ENCODE measurements around the gene IFI27L2.
A peak's percentile ranks its signal among the peaks of the same experiment; 100 is the strongest.
"Not testable (repeated sequence)": the region's sequence is repeated elsewhere in the genome, so short reads cannot be mapped to it uniquely, and the experiment has no call there.

The IFI27L2 gene

DNA sequence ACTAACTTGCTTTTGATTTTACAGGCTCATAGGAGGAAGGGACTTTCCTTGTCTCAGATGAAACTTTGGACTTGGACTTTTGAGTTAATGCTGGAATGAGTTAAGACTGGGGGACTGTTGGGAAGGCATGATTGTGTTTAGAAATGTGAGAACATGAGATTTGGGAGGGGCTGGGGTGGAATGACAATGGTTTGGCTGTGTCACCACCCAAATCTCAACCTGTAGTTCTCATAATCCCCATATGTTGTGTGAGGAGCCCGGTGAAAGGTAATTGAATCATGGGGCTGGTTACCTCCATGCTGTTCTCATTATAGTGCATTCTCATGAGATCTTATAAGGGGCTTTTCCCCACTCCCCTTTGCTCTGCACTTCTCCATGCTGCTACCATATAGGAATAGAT lies 26.7 kb upstream of the IFI27L2 start:
- DNase-seq; intact Hi-C loops (cut with DNase I): not testable (repeated sequence)

DNA sequence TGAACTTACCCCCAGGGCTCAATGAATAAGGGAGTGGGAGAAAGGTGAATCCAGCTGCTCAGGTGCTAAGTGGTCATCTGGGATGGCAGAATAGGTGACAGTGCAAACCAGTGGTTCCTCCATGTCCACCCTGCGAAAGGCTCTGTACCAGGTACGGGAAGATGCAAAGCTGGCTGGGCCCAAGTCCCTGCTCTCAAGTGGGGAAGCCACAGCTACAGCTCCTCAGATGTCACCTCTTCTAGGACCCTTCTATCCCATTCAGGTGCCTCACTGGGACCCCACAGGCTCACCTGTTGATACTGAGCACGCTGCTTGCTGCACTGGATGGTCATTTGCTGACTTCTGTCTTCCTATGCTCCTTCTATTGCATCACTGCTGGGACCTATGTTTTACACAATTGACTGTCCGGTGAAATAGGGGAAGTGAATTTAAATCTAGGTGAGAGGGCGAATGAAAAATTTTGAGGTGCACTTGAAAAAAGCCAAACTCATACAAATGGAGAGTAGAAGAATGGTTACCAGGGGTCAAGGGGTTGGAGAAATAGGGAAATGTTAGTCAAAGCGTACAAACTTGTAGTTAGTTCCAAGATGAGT lies 24.4 kb upstream of the IFI27L2 start:
- intact Hi-C loops (cut with DNase I) = no loop called here
- peak in 1 of 10 donors; percentile 50 for DNase-seq

DNA sequence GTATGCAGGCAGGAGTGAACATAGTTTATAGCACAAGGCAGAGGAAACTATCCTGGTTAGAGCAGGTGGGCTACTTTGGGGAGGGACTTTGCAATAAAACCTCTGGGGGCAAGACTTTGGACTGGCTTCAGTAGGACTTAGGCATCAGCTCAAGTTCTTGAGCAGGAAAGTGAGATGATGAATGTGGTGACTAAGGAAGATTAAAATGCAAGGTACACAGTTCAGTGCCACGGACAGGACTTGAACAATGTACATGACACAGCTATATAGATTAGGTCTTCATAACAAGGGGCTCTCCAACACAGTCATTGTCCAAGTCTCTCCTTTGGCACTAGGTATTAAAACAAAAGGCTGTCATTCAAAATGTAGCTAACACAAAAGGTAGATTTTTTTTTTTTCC lies 23.3 kb upstream of the IFI27L2 start:
- DNase-seq = no peak
- intact Hi-C loops (cut with DNase I) = no loop called here

DNA sequence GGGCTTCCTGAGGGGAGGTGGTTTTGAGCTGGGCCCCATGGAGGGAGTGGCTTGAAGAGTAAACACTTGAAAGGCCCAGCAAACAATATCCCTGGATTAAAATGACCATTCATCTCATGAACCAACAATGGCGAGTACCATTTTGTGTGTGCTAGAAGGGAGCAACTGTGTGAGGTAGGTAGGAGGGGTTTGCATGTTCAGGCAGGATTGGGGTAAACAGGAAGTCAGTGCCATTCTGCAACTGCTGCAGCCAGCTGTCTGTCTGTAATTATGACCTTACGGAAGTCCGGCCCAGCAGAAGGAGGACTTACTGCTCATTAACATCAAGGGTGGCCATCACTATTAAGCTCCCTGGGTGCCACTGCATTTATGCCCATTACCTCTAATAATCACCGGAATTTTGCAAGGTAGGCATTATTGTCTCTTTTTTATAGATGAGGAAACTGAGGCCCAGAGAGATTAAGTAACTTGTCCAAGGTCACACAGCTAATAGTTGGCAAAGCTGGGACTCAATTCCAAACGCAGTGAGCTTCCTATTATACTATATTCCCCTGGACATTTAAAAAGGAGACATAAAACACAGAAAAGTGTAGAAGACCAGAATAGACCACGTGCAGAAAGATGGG lies 16.6 kb upstream of the IFI27L2 start:
- no peak for DNase-seq
- intact Hi-C loops (cut with DNase I) = no loop called here

DNA sequence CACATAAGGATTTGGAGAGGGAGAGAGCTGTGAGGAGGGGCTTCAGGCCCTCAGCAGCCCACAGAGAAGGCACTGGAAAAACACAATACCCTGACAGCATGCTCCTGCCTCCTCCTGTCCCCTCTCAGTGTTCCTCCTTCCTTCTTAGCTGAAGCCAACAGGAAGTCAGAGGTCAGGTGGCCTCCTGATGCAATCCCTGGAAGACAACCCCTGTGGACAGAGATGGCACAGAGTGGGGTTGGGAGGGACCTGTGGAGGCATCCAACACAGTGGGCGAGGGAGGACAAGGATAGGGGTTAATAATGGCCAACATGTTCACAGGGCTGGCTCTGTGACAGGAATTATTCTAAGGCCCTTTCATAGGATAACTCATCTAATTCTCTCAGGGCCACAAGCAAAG lies 15.4 kb upstream of the IFI27L2 start:
- intact Hi-C loops (cut with DNase I) = no loop called here

DNA sequence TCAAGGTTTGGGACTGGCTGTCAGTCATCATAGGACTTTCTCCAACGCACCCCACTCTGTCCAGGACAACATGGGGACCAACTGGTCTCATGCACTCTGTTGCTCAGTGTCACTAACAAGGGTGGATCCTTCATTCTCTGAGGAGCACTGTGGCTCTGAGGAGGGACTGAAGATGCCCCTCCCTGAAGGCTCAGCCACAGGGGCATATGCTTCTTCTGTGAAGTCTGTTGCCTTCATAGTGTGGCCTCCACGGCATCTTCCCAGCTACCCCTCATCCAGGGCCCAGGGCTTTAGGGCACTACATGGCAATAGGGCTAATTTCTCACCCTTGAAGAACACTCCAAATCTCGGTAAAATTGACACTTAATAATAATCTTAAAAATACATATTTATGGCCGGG lies 14.3 kb upstream of the IFI27L2 start:
- intact Hi-C loops (cut with DNase I) = no loop called here
- DNase-seq = no peak

More for the DNA sequence above, 15.4 kb upstream of the IFI27L2 start:
- DNase-seq = no peak

DNA sequence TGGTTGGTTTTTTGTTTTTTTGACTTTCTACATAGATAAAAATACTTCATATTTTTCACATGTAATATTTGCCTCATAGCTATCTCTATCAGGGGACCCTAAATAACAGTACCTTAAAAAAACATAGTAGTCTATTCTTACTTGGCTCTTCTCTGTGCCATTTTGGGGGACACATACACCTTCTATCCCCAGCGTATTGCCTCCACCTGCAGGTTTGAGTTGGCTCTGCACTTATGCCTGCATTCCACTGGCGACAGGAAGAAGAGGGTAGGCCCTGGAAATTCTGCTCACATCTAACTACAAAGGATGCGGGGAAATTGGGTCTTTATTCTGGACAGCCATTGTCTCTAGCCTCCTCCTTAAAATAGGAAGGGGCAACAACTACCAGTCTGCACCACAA lies 13.8 kb upstream of the IFI27L2 start:
- DNase-seq = no peak
- intact Hi-C loops (cut with DNase I) = no loop called here

DNA sequence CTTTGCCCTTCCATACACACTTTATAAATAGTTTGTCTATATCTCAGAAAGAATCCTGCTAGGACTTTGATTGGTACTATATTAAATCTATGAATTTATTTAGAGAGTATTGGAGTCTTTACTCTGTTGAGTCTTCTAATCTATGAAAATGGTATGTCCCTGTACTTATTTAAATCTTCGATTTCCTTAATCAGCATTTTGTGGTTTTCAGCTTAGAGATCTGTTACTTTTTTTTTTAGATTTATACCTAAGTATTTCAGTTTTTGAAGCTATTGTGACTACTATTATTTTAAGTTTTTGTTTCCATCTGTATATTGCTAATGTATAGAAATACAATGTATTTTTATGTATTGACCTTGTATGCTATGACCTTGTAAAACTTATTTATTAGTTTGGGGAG lies 13.4 kb upstream of the IFI27L2 start:
- DNase-seq = no peak
- intact Hi-C loops (cut with DNase I) = no loop called here

DNA sequence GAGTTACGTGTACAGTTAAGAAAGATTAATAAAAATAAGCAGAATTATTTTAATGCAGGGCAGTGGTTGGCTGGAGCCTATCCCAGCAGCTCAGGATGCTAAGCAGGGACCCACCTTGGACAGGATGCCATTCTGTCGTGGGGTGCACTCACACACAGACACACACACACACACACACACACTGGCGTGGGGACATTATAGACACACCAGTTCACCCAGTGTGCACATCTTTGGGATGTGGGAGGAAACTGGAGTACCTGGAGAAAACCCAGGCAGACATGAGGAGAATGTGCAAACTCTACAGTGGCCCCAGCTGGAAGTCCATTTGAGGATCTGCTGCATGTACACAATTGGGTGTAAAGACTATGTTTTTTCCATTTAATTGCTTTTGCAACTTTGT lies 12.8 kb upstream of the IFI27L2 start:
- DNase-seq = no peak
- intact Hi-C loops (cut with DNase I) = no loop called here

DNA sequence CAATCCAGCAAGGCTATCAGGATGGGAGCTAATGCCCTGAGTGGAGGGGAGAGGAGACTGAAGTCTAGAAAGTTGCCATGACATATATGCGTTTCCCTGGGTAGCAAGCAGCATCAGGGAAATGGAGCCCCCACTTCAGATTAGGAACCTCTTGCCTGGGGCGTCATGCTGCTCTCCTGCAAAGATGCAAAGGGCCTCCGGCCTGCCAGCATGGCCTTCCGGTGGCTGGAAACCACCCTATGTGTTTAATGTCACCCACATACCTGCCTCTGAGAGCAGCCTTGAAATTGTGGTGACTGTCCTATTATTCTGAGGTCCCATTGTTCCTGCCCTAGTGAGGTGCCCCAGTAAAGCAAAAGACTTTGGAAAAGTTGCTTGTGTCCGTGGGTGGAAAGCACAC lies 10.0 kb upstream of the IFI27L2 start:
- no peak for DNase-seq
- intact Hi-C loops (cut with DNase I) = loop anchor here (5.0 kb wide), 1 partner anchor 202 kb away; no protein-coding TSS in a partner anchor

DNA sequence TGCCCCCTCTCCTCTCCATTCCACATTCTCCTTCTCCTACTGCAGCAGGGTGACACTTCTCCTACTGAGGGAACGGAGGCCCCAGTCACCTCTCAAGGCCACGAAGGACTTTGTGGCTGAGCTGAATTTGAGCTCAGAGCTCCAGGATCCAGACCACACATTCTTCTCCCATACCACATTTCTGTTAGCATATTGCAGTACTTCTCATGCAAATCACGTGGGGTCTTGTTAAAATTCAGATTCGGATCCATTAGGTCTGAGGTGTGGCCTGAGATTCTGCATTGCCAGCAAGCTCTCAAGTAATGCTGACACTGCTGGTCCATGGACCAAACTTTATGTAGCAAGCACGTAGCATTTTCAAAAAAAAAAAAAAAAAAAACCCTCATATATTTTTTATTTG lies 9.6 kb upstream of the IFI27L2 start:
- DNase-seq = no peak
- intact Hi-C loops (cut with DNase I) = loop anchor here (5.0 kb wide), 1 partner anchor 202 kb away; no protein-coding TSS in a partner anchor

DNA sequence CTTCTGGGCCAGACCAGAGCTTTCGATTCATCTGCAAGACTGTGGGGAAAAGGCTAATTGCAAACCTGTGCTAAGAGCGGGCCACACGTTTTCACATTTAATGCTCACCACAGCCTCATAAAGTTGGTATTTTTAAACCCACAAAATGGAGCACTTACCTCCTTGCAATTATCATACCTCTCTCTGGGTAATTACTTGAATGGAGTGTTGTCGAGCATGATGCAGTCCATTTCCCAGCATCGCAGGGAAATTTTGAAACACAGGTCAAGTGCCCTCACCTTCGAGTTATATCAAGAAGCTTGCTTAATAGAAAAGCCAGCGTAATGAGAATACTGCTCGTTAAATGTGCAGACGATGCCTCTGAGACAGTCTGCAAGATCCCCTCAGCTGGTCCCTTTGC lies 8.8 kb upstream of the IFI27L2 start:
- intact Hi-C loops (cut with DNase I) = loop anchor here (5.0 kb wide), 1 partner anchor 201 kb away; no protein-coding TSS in a partner anchor
- no peak for DNase-seq

DNA sequence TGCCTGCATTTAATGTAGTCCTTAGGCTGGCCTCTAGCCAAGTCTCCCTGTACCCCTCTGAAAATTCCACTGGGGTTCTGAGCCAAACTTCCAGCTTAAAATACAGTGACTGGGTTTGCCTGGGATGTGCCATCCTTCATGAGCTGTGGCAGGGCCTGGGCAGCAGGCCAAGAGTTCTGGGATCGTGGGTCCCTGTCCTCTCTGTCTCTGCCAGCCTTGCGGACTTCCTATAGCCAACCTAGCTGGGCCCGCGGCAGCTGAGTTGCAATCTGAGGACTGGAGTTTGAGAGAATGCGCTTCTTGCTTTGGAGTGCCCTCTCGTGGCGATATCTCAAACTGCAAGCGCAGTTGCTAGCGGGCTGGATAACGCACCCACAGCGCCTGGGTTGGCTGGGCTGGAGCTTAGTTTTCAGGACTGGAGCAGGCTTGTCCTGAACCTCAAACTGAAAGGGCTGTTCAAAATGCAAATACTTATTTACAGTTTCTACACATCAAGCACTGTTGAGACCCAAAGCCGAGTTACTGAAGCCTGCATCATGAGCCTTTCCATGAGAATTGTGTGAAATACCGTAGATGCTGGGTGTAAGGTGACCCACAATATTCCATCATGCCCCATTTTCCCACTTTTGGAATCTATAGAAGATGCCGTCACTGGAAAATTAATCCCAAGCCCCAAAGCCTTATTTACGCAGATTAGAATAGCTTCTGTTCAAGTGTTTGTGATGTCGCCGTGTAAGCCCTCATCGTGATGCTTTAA lies 7.3 kb upstream of the IFI27L2 start:
- peak; percentile 79 to 97 (median 94) for DNase-seq
- intact Hi-C loops (cut with DNase I) = loop anchor here (1.0 to 5.0 kb wide), 5 partner anchors 44 to 199 kb away; partner anchors contain the start of genes DDX24 and IFI27L1

DNA sequence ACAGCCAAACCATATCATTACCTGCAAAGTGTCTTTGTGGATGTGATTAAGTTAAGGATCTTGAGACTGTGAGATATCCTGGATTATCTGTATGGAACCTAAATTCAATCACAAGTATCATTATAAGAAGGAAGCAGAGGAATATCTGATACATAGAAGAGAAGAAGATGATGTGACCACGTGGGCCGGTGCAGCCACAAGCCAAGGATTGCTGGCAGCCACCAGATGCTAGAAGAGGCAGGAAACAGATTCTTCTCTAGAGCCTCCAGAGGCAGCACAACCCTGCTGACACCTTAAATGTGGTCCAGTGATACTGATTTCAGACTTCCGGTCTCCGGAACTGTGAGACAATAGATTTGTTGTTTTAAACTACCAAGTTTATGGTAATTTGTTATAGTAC lies 6.1 kb upstream of the IFI27L2 start:
- no peak for DNase-seq
- intact Hi-C loops (cut with DNase I) = loop anchor here (5.0 kb wide), 1 partner anchor 198 kb away; no protein-coding TSS in a partner anchor

DNA sequence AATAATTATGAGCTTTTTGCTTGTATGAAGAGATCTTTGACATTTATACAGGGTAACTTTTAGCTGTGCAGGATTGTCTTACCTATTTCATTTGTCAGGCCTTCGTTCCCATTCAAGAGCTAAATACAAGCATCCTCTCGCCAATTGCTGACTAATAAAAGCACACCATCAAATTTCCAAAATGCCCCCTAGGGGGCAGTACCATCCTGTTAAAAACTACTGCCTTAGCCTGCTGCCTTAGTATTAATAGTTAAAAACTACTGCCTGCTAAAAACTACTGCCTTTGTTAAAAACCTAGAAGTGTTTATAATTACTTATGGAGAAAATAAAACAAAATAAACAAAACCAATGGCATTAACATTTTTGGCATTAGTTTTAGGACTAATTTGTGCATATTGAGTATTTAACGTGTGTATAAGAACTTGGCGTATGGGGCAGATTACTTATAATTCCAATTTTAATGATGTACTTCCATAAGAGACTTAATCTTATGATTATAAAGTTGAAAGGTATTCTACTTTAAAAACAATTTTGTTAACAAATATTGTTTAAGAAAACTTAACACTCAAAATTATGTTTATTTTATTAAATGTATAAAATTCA lies 3.0 kb upstream of the IFI27L2 start:
- peak in 4 of 10 donors; percentile 32 to 62 (median 54) for DNase-seq
- intact Hi-C loops (cut with DNase I) = loop anchor here (2.0 kb wide), 1 partner anchor 42 kb away; the partner anchor contains the start of gene PPP4R4

DNA sequence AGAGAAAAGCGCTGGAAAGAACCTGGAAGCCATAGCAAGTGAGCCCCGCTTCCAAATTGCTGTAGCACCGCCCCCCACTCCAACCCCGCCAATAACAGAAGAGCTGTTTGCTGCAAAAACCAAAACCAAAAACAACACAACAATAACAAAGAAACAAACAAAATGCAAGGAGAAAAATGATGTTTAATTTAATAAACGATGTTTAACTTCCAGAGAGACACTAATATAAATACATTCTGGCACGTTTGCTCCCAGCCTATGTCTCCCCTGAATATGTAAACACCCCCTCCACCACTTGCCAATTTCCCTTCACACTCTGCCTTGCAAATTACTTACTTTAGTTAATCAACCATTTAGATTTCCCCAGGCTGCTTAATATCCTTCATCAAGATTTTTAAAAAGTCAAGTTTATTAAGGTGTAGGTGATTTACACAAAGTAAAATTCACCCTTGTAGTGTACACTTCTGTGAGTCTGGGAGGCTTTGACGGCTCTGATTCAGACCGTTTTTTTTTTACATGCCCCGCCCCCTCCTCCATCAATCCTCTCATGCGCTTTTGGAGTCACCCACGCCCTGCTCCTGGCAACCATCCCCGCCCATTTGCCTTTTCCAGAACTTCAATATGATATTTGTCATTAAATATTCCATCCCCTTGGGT lies 482 bp upstream of the IFI27L2 start:
- intact Hi-C loops (cut with DNase I) = loop anchor here (2.0 to 5.0 kb wide), 2 partner anchors 48 to 357 kb away; partner anchors contain the start of genes DDX24 and IFI27L1
- DNase-seq = no peak

DNA sequence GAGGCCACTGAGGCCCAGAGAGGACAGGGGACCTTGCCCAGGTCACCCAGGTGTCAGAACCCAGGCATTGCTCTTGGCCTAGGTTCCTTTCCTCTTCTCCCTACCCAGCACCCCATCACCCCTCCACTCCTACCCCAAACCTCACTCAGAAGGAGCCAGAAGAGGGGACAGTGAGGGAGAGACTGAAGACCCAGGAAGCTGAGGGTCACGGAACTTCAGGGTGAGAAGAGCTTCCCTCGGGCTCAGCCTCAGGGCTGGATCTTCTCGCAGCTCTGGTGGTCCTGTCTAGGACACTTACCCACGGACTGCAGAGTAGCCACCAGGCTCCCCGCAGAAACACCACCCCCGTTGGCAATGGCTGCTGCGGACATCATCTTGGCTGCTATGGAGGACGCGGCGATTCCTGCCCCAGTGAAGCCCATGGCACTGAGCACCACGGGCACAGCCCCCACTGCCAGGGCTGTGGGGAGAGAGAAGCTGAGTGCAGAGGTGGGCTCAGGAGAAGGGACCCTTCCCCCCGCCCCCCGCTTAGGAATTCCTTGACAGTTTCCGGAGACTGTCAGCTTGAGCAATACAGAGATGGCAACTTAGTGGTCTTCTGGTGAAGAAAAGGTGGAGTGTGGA lies 1.1 kb downstream of the IFI27L2 start:
- no peak for DNase-seq
- intact Hi-C loops (cut with DNase I) = loop anchor here (5.0 kb wide), 1 partner anchor 46 kb away; the partner anchor contains the start of genes DDX24 and IFI27L1

DNA sequence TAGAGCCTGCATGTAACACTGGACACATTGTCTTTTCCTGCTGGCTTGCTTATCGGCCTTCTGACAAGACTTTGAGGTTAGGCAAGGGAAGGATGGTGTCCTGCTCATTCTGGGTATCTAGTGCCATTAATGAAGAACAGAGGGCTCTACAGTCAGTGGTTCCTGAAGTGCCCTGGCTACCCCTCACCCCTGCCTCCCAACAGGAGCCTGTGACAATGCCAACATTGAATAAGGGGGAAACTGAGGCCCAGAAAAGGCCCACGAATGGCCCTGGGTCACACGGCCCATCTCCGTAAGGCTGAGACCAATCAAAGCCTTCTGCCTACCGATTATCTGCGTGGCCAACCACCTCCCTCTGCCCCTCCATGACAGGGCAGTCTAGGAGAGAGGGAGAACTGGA lies 2.1 kb downstream of the IFI27L2 start:
- intact Hi-C loops (cut with DNase I) = loop anchor here (5.0 kb wide), 1 partner anchor 45 kb away; the partner anchor contains the start of genes DDX24 and IFI27L1
- DNase-seq = no peak

DNA sequence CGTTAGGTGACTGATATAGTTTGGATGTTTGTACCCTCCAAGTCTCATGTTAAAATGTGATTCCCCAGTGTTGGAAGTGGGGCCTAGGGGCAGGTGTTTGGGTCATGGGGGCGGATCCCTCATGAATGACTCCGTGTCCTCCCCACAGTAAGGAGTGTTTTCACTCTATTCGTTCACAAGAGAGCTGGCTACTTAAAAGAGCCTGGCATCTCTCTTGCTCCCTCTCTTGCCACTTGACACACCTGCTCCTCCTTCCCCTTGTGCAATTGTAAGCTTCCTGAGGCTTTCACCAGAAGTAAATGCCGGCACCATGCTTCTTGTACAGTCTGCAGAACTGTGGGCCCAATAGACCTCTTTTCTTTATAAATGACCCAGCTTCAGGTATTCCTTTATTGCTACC lies 2.6 kb downstream of the IFI27L2 start:
- intact Hi-C loops (cut with DNase I) = loop anchor here (5.0 kb wide), 1 partner anchor 44 kb away; the partner anchor contains the start of genes DDX24 and IFI27L1
- no peak for DNase-seq

DNA sequence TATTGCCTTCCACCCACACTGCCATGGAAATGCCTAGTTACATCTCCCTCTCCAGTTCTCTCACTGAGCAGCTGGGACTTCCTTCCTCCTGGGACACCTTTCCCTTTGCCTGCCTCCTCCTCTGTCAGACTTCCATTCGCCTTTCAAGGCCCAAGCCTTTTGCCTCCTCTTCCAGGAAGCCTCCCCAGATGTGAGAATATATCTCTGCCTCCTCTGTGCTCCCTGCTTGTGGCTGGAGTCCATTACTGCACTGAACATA lies 3.1 kb downstream of the IFI27L2 start:
- DNase-seq = no peak
- intact Hi-C loops (cut with DNase I) = loop anchor here (5.0 kb wide), 1 partner anchor 44 kb away; the partner anchor contains the start of genes DDX24 and IFI27L1

Measured in posterior cingulate gyrus (tissue), 11 donors.